PC-9 (cell line): ENCODE data around the gene HS6ST1. TPM values are rescaled to one million over a fixed set of nuclear protein-coding genes. Genes with fewer than 3 reads are reported as not detected.

ENCODE experiments used
- BruUV-seq: library from RNA; stranded (reverse); fragments of 400-500 nt; replicated peaks from 2 replicates; lab custom pipeline; 2021; lab: Mats Ljungman, UMichigan
- CTCF ChIA-PET: fragments of 300-600 bp; sonication (Branson Sonifier 250); formaldehyde crosslinking; loops from one replicate; lab custom pipeline; 2022; ENCODE audit warnings: antibody characterized with exemption; lab: Charles Lee
- POLR2A ChIA-PET: fragments of 300-600 bp; sonication (Branson Sonifier 250); formaldehyde crosslinking; loops from one replicate; lab custom pipeline; 2022; ENCODE audit warnings: antibody characterized with exemption; ENCODE audit not compliant: unreplicated experiment; lab: Charles Lee
- DNase-seq, 2 experiments: peaks; one replicate each; pipeline versions ENCODE4 v3.0.0 to v3.0.0-alpha.2; 2015 to 2022; ENCODE audit warnings: mixed read lengths in 1 of 2
- H2AFZ ChIP-seq: fragments of 200-600 bp; sonication (generic); 2 replicates; pipeline ENCODE4 v1.8.1; 2017; ENCODE audit warnings: antibody characterized with exemption
- H3F3A ChIP-seq: fragments of 200-600 bp; sonication (generic); 2 replicates; pipeline ENCODE4 v1.8.1; 2017; ENCODE audit warnings: antibody characterized with exemption, mild to moderate bottlenecking, low read depth; ENCODE audit not compliant: insufficient read depth
- H3K27ac ChIP-seq: fragments of 200-600 bp; sonication (generic); 2 replicates; pipeline ENCODE4 v1.6.1; 2016; ENCODE audit warnings: mixed run types
- H3K27me3 ChIP-seq: fragments of 200-600 bp; sonication (generic); 2 replicates; pipeline ENCODE4 v1.6.1; 2016; ENCODE audit warnings: low read depth, mixed run types; ENCODE audit not compliant: insufficient read depth
- H3K36me3 ChIP-seq: fragments of 200-600 bp; sonication (generic); 2 replicates; pipeline ENCODE4 v1.6.1; 2016; ENCODE audit warnings: low read depth, mixed run types
- H3K4me1 ChIP-seq: fragments of 200-600 bp; sonication (generic); replicated peaks from 2 replicates; pipeline ENCODE4 v1.6.1; 2016; ENCODE audit warnings: mixed run types; ENCODE audit not compliant: insufficient read depth
- H3K4me2 ChIP-seq: fragments of 200-600 bp; sonication (generic); 2 replicates; pipeline ENCODE4 v1.6.1; 2017; ENCODE audit warnings: mixed run types
- H3K4me3 ChIP-seq: fragments of 200-600 bp; sonication (generic); 2 replicates; pipeline ENCODE4 v1.6.1; 2016; ENCODE audit warnings: mixed run types
- H3K79me2 ChIP-seq: fragments of 200-600 bp; sonication (generic); 2 replicates; pipeline ENCODE4 v1.6.1; 2017; ENCODE audit warnings: low read depth, mixed run types
- H3K9me2 ChIP-seq: fragments of 200-600 bp; sonication (generic); 2 replicates; pipeline ENCODE4 v1.8.1; 2017; ENCODE audit warnings: mild to moderate bottlenecking; ENCODE audit not compliant: insufficient read depth
- H3K9me3 ChIP-seq: fragments of 200-600 bp; sonication (generic); 2 replicates; pipeline ENCODE4 v1.8.1; 2016; ENCODE audit warnings: low read depth; ENCODE audit not compliant: insufficient read depth
- H4K20me1 ChIP-seq: fragments of 200-600 bp; sonication (generic); 2 replicates; pipeline ENCODE4 v1.8.1; 2017; ENCODE audit not compliant: insufficient read depth
- EZH2 ChIP-seq: fragments of 200-600 bp; sonication (generic); IDR thresholded peaks from 2 replicates; pipeline ENCODE4 v1.8.0; 2017; ENCODE audit warnings: antibody characterized with exemption, low read depth
- intact Hi-C: fragments of 100-400 bp; cut with micrococcal nuclease; formaldehyde crosslinking; loops from one replicate; pipeline ENCODE4 v1.10.0; 2022; ENCODE audit not compliant: unreplicated experiment
- total RNA-seq: library from RNA; stranded (reverse); gene quantifications from 2 replicates; pipeline ENCODE4 v1.2.3, GENCODE V29; 2021
- TF ChIP-seq, protein P1 (sequence below): fragments of 200-600 bp; sonication (generic); conservative IDR thresholded peaks from 2 replicates; pipeline ENCODE4 v1.6.1; 2017; ENCODE audit warnings: mixed run types, antibody characterized with exemption, mild to moderate bottlenecking, moderate library complexity

HS6ST1 gene
- total RNA-seq, 1 experiment from 2014 or later = 20.2 TPM

DNA sequence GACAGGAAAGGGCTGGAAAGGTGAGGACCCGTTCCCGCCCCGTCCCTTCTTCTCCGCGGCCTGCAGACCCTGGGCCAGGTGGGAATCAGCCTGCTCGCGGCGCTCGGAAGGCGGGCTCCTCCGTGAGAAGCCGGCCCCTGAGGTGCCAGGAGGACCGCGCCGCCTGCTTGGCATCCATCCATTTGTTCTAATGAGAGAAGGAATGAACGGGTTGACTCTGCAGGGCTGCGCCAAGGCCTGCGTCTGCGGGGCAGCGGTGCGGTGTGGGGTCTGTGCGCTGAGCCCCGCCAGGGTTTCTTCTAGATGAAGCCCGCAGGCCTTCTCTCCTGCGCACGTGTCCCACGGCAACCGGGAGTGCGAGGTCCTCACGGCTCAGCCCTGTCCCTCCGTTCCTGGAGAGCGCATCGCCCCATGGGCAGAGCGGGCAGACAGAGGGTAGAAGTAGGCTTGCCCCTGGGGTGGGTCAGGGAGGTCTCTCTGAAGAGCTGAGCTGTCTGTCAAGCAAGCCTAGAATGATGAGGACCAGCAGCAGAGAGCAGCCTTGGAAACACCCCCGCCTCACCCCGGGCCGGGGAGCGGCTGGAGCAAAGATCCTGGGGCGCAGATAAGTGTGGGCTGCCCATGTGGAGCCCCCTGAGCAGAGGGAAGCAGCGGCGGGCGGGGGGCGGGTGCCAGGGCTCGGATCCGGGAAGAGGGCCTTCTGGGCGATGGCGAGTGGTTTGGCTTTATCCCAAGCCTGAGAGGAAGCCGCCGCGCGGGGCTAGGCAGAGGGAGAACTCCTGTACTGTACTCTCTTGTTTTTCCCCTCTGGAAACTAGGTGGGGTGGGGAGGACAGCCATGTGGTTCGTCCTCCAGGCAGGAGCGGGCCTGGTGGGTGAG, 27.9 kb upstream of the HS6ST1 start:
- no peak for DNase-seq
- ChIA-PET CTCF (no interaction called here), POLR2A (no interaction called here)
- H3K36me3 ChIP-seq = no peaks in the 10 kb centered on the region
- H2AFZ ChIP-seq = no peak overlapping the region
- H3K4me3 ChIP-seq = no peak overlapping the region
- H3K79me2 ChIP-seq = no peaks in the 10 kb centered on the region
- H3K4me1 ChIP-seq = no peaks in the 10 kb centered on the region
- no peak overlapping the region for H3K4me2 ChIP-seq
- H3K27me3 ChIP-seq = no peaks in the 10 kb centered on the region
- no TSS peak for BruUV-seq
- TF ChIP-seq EZH2 = no peak
- TF ChIP-seq, protein P1, sequence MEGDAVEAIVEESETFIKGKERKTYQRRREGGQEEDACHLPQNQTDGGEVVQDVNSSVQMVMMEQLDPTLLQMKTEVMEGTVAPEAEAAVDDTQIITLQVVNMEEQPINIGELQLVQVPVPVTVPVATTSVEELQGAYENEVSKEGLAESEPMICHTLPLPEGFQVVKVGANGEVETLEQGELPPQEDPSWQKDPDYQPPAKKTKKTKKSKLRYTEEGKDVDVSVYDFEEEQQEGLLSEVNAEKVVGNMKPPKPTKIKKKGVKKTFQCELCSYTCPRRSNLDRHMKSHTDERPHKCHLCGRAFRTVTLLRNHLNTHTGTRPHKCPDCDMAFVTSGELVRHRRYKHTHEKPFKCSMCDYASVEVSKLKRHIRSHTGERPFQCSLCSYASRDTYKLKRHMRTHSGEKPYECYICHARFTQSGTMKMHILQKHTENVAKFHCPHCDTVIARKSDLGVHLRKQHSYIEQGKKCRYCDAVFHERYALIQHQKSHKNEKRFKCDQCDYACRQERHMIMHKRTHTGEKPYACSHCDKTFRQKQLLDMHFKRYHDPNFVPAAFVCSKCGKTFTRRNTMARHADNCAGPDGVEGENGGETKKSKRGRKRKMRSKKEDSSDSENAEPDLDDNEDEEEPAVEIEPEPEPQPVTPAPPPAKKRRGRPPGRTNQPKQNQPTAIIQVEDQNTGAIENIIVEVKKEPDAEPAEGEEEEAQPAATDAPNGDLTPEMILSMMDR = no peak
- H3K9me3 ChIP-seq = peaks cover 3% of the 10 kb centered on the region; the same call in 1 of the 2 replicates
- H3K9me2 ChIP-seq = no peaks in the 10 kb centered on the region
- H3K27ac ChIP-seq = no peak overlapping the region
- no peaks in the 10 kb centered on the region for H3F3A ChIP-seq
- intact Hi-C loops = no loop called here
- no peaks in the 10 kb centered on the region for H4K20me1 ChIP-seq

DNA sequence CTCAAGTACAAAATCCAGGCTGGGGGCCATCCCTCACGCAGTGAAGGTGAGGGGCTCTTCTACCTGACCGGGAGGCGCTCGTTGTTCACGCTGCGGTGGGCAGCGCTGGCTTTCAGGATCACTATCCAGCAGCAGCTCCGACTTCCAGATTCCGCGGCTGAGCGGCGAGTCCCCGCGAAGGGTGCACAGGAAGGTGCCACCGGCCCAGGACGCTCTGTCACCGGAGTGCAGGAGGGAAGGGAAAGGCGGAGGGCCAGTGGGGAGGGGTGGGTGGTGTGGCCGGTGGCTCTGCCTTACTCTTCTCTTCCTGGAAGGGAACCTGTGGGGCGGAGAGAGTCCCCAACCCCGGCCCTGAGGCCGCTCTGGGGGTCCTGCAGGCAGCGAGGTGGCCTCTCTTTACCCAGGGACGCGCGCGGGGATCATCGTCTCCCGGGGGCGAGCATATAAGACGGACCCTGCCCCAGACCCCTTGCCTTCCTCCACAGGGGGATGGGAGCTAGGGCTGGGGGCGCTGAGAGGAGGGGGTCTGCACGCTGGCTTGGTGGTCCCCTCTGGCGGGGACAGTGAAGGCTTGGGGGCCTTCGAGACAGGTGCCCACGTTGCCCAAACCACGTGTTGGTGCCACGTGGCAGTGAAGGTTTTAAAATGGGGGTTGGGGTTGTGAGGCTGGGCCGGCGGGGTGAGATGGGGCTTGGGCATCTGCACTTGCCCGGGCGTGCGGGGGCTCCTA, 26.9 kb upstream of the HS6ST1 start:
- Histone ChIP-seq H3K36me3 (no peaks in the 10 kb centered on the region), H3K27ac (no peak overlapping the region), H3F3A (no peaks in the 10 kb centered on the region), H3K79me2 (no peaks in the 10 kb centered on the region), H3K9me3 (peaks cover 3% of the 10 kb centered on the region; the same call in 1 of the 2 replicates), H3K27me3 (no peaks in the 10 kb centered on the region), H3K9me2 (no peaks in the 10 kb centered on the region), H2AFZ (no peak overlapping the region), H3K4me2 (no peak overlapping the region), H3K4me1 (no peaks in the 10 kb centered on the region), H4K20me1 (no peaks in the 10 kb centered on the region), H3K4me3 (no peak overlapping the region)
- intact Hi-C loops = no loop called here
- ChIA-PET POLR2A (no interaction called here), CTCF (no interaction called here)
- BruUV-seq = no TSS peak
- DNase-seq = no peak
- TF ChIP-seq EZH2 = no peak

GRCh38 chr2:128344101-128344500, 25.4 kb upstream of the HS6ST1 start:
- CTCF ChIA-PET = no interaction called here
- intact Hi-C loops = no loop called here
- POLR2A ChIA-PET = interaction anchor here (0.5 kb wide), 1 partner anchor 97 kb away, joined by 6 read pairs; no protein-coding TSS in a partner anchor

More at GRCh38 chr2:128344101-128344500, 25.4 kb upstream of the HS6ST1 start:
- Histone ChIP-seq H3K9me2 (no peaks in the 10 kb centered on the region), H3K4me3 (no peak overlapping the region), H3F3A (no peaks in the 10 kb centered on the region), H3K27me3 (no peaks in the 10 kb centered on the region), H3K4me1 (no peaks in the 10 kb centered on the region), H3K4me2 (no peak overlapping the region), H3K27ac (no peak overlapping the region), H2AFZ (no peak overlapping the region), H3K79me2 (no peaks in the 10 kb centered on the region), H3K36me3 (no peaks in the 10 kb centered on the region), H4K20me1 (no peaks in the 10 kb centered on the region), H3K9me3 (peaks cover 3% of the 10 kb centered on the region; the same call in 1 of the 2 replicates)
- no peak for DNase-seq
- TF ChIP-seq EZH2 = no peak
- TF ChIP-seq, protein P1 = no peak
- no TSS peak for BruUV-seq
